PFSK-1 (cell line): ENCODE data around the gene MYO5B.

Experiments
- FOXP2 ChIP-seq: optimal IDR thresholded peaks from 2 replicates; pipeline ENCODE3; 2011; ENCODE audit warnings: borderline replicate concordance, control low read depth, inconsistent platforms; ENCODE audit not compliant: insufficient read depth; ENCODE audit errors: extremely low read length, extremely low read depth
- POLR2AphosphoS5 ChIP-seq: IDR thresholded peaks from 2 replicates; pipeline ENCODE4 v1.6.1; 2012; ENCODE audit warnings: low read depth, mild to moderate bottlenecking, control low read depth, low read length, moderate library complexity
- REST ChIP-seq, 2 experiments: IDR thresholded peaks; 2 replicates each; pipeline versions ENCODE4 v1.6.1 to v1.8.0; 2011 to 2012; ENCODE audit warnings: low read depth in 2 of 2, low read length in 2 of 2, control low read depth in 1 of 2, inconsistent platforms in 1 of 2, mild to moderate bottlenecking in 1 of 2, moderate library complexity in 1 of 2; ENCODE audit not compliant: insufficient read depth in 1 of 2
- SIN3A ChIP-seq: IDR thresholded peaks from 2 replicates; pipeline ENCODE4 v1.6.1; 2012; ENCODE audit warnings: mild to moderate bottlenecking, low read length, moderate library complexity, borderline replicate concordance; ENCODE audit not compliant: insufficient read depth
- TAF1 ChIP-seq: IDR thresholded peaks from 2 replicates; pipeline ENCODE4 v1.6.1; 2012; ENCODE audit warnings: low read length, control low read depth, borderline replicate concordance; ENCODE audit not compliant: insufficient read depth

GRCh38 chr18:49997558-49997957 is 197.4 kb downstream of the MYO5B start:
- TF ChIP-seq TAF1 (no peak), REST (IDR thresholded peaks at IDR 0.05; ENCODE audit: insufficient read depth in 1 of 2, low read depth in 2 of 2, low read length in 2 of 2) (no peak), POLR2AphosphoS5 (no peak), SIN3A (no peak), FOXP2 (no peak)
